WTC11 (cell line): ENCODE results near the gene TMEM245. TPM values are rescaled to one million over a fixed set of nuclear protein-coding genes. Genes with fewer than 3 reads are reported as not detected.

Experiments used
- ATAC-seq: fragments of 200-7000 bp; cut with Tn5 transposase; 2 replicates; pipeline ENCODE4 v1.10.0; 2021; ENCODE audit warnings: mild to moderate bottlenecking, moderate library complexity
- CTCF ChIA-PET: fragments of 300-600 bp; sonication (Branson Sonifier 250); formaldehyde crosslinking; loops from one replicate; lab custom pipeline; 2021; ENCODE audit warnings: antibody characterized with exemption; lab: Charles Lee
- POLR2A ChIA-PET: fragments of 350-600 bp; sonication (Branson Sonifier 250); formaldehyde crosslinking; loops from one replicate; lab custom pipeline; 2021; ENCODE audit warnings: antibody characterized with exemption; lab: Charles Lee
- DNase-seq: peaks from one replicate; pipeline ENCODE4 v3.0.0; 2021; ENCODE audit warnings: low spot score
- H3K27ac Mint-ChIP-seq: 2 replicates; pipeline ENCODE4 v1.8.0; 2021; ENCODE audit warnings: mixed read lengths
- H3K27me3 Mint-ChIP-seq: 2 replicates; pipeline ENCODE4 v1.8.0; 2021; ENCODE audit warnings: low read depth, mild to moderate bottlenecking, moderate library complexity, mixed read lengths
- H3K36me3 Mint-ChIP-seq: 2 replicates; pipeline ENCODE4 v1.8.0; 2021; ENCODE audit warnings: mixed read lengths
- H3K4me1 Mint-ChIP-seq: 2 replicates; pipeline ENCODE4 v1.8.0; 2022; ENCODE audit warnings: mixed read lengths
- H3K4me3 Mint-ChIP-seq: 2 replicates; pipeline ENCODE4 v1.8.0; 2021; ENCODE audit warnings: mild to moderate bottlenecking, moderate library complexity, mixed read lengths
- H3K9me3 Mint-ChIP-seq: 2 replicates; pipeline ENCODE4 v1.8.0; 2021; ENCODE audit warnings: mixed read lengths
- ARID4B ChIP-seq: sonication (generic); formaldehyde crosslinking; IDR thresholded peaks from 2 replicates; pipeline ENCODE4 v1.8.0; 2023; ENCODE audit warnings: missing genetic modification reagents, mild to moderate bottlenecking, borderline replicate concordance
- ATF6 ChIP-seq: sonication (generic); formaldehyde crosslinking; IDR thresholded peaks from 2 replicates; pipeline ENCODE4 v1.8.1; 2023; ENCODE audit warnings: mild to moderate bottlenecking, missing genetic modification reagents
- CREB1 ChIP-seq: sonication (generic); formaldehyde crosslinking; IDR thresholded peaks from 2 replicates; pipeline ENCODE4 v1.8.0; 2023; ENCODE audit warnings: mild to moderate bottlenecking, missing genetic modification reagents
- E2F1 ChIP-seq: sonication (generic); formaldehyde crosslinking; IDR thresholded peaks from 2 replicates; pipeline ENCODE4 v1.8.0; 2022; ENCODE audit warnings: mild to moderate bottlenecking, missing genetic modification reagents
- ESRRA ChIP-seq: sonication (generic); formaldehyde crosslinking; IDR thresholded peaks from 2 replicates; pipeline ENCODE4 v1.8.1; 2022; ENCODE audit warnings: mild to moderate bottlenecking, missing genetic modification reagents, borderline replicate concordance
- ETV6 ChIP-seq: sonication (generic); formaldehyde crosslinking; IDR thresholded peaks from 2 replicates; pipeline ENCODE4 v1.8.1; 2022; ENCODE audit warnings: mild to moderate bottlenecking, missing genetic modification reagents
- FOXJ3 ChIP-seq: sonication (generic); formaldehyde crosslinking; IDR thresholded peaks from 2 replicates; pipeline ENCODE4 v1.9.0; 2021; ENCODE audit warnings: missing genetic modification reagents, mild to moderate bottlenecking, borderline replicate concordance
- FOXK1 ChIP-seq: sonication (generic); formaldehyde crosslinking; IDR thresholded peaks from 2 replicates; pipeline ENCODE4 v1.8.0; 2022; ENCODE audit warnings: mild to moderate bottlenecking, moderate library complexity, missing genetic modification reagents
- HMGXB4 ChIP-seq: sonication (generic); formaldehyde crosslinking; IDR thresholded peaks from 2 replicates; pipeline ENCODE4 v1.8.1; 2023; ENCODE audit warnings: mild to moderate bottlenecking, moderate library complexity, missing genetic modification reagents
- IRF2 ChIP-seq: sonication (generic); formaldehyde crosslinking; IDR thresholded peaks from 2 replicates; pipeline ENCODE4 v1.8.0; 2022; ENCODE audit warnings: low read depth, missing genetic modification reagents, borderline replicate concordance
- JUN ChIP-seq: sonication (generic); formaldehyde crosslinking; IDR thresholded peaks from 2 replicates; pipeline ENCODE4 v1.8.0; 2023; ENCODE audit warnings: mild to moderate bottlenecking, missing genetic modification reagents
- KAT7 ChIP-seq: sonication (generic); formaldehyde crosslinking; IDR thresholded peaks from 2 replicates; pipeline ENCODE4 v1.8.1; 2023; ENCODE audit warnings: missing genetic modification reagents, mild to moderate bottlenecking, borderline replicate concordance
- MYBL2 ChIP-seq: sonication (generic); formaldehyde crosslinking; IDR thresholded peaks from 2 replicates; pipeline ENCODE4 v1.8.1; 2023; ENCODE audit warnings: mild to moderate bottlenecking, moderate library complexity, missing genetic modification reagents
- NFE2L1 ChIP-seq: sonication (generic); formaldehyde crosslinking; IDR thresholded peaks from 2 replicates; pipeline ENCODE4 v1.8.1; 2023; ENCODE audit warnings: missing genetic modification reagents
- NR3C1 ChIP-seq: sonication (generic); formaldehyde crosslinking; conservative IDR thresholded peaks from 2 replicates; pipeline ENCODE4 v1.8.1; 2023; ENCODE audit warnings: low read depth, mild to moderate bottlenecking, missing genetic modification reagents
- SMAD3 ChIP-seq: sonication (generic); formaldehyde crosslinking; IDR thresholded peaks from 2 replicates; pipeline ENCODE4 v1.8.0; 2022; ENCODE audit warnings: missing genetic modification reagents, mild to moderate bottlenecking, borderline replicate concordance
- SMAD4 ChIP-seq: sonication (generic); formaldehyde crosslinking; IDR thresholded peaks from 2 replicates; pipeline ENCODE4 v1.8.0; 2022; ENCODE audit warnings: mild to moderate bottlenecking, missing genetic modification reagents
- USF2 ChIP-seq: sonication (generic); formaldehyde crosslinking; IDR thresholded peaks from 2 replicates; pipeline ENCODE4 v1.8.1; 2023; ENCODE audit warnings: mild to moderate bottlenecking, missing genetic modification reagents, moderate library complexity
- ZBTB43 ChIP-seq: sonication (generic); formaldehyde crosslinking; IDR thresholded peaks from 2 replicates; pipeline ENCODE4 v1.8.1; 2023; ENCODE audit warnings: mild to moderate bottlenecking, missing genetic modification reagents
- ZNF138 ChIP-seq: sonication (generic); formaldehyde crosslinking; conservative IDR thresholded peaks from 2 replicates; pipeline ENCODE4 v1.8.1; 2022; ENCODE audit warnings: mild to moderate bottlenecking, moderate library complexity, missing genetic modification reagents
- ZNF219 ChIP-seq: sonication (generic); formaldehyde crosslinking; IDR thresholded peaks from 2 replicates; pipeline ENCODE4 v1.8.0; 2023; ENCODE audit warnings: missing genetic modification reagents, mild to moderate bottlenecking, borderline replicate concordance
- ZNF281 ChIP-seq: sonication (generic); formaldehyde crosslinking; IDR thresholded peaks from 2 replicates; pipeline ENCODE4 v1.8.0; 2023; ENCODE audit warnings: mild to moderate bottlenecking, missing genetic modification reagents
- ZNF416 ChIP-seq: fragments of 250-450 bp; sonication (Bioruptor Pico); IDR thresholded peaks from 2 replicates; pipeline ENCODE4 v1.9.0; 2021; ENCODE audit warnings: mild to moderate bottlenecking, inconsistent platforms
- total RNA-seq: library from RNA; stranded (reverse); gene quantifications from 3 replicates; pipeline ENCODE4 v1.2.3, GENCODE V29; 2021

Gene TMEM245
- total RNA-seq, 1 experiment from 2014 or later: 40.8 TPM

- H3K27me3 Mint-ChIP-seq: peaks cover 10% of the 10 kb centered on the region
- peak within 1 kb of the TSS; percentile 98 for H3K4me3 Mint-ChIP-seq
- CTCF ChIA-PET: no interaction called here
- no peaks in the 10 kb centered on the region for H3K36me3 Mint-ChIP-seq
- H3K4me1 Mint-ChIP-seq: peaks cover 33% of the 10 kb centered on the region
- H3K27ac Mint-ChIP-seq: peak within 1 kb of the TSS; percentile 99
- DNase-seq (peak; percentile 98), ATAC-seq (peak; percentile 92)
- no peaks in the 10 kb centered on the region for H3K9me3 Mint-ChIP-seq
- POLR2A ChIA-PET: interaction anchor here (0.7 kb wide), 1 partner anchor 8 kb away, joined by 4 read pairs; no protein-coding TSS in a partner anchor
- TF ChIP-seq HMGXB4 (CRISPR knock-in tag) (peak; percentile 89), FOXJ3 (CRISPR knock-in tag) (no peak), ZBTB43 (no peak), ATF6 (CRISPR knock-in tag) (no peak), ARID4B (CRISPR knock-in tag) (no peak), ZNF138 (CRISPR knock-in tag) (no peak), E2F1 (CRISPR knock-in tag) (no peak), CREB1 (CRISPR knock-in tag) (no peak), SMAD4 (no peak), ZNF219 (CRISPR knock-in tag) (no peak), NFE2L1 (CRISPR knock-in tag) (no peak), JUN (CRISPR knock-in tag) (no peak), USF2 (no peak), MYBL2 (CRISPR knock-in tag) (0 out of 2 replicates have a peak, but pooled peaks have one; percentile 48), ZNF416 (CRISPR knock-in tag) (peak; percentile 84; the same call in 1 of the 2 replicates), SMAD3 (CRISPR knock-in tag) (no peak), FOXK1 (CRISPR knock-in tag) (no peak), NR3C1 (no peak), ETV6 (CRISPR knock-in tag) (peak; percentile 26; the same call in 1 of the 2 replicates), ZNF281 (CRISPR knock-in tag) (no peak), IRF2 (CRISPR knock-in tag) (no peak), KAT7 (CRISPR knock-in tag) (no peak), ESRRA (CRISPR knock-in tag) (no peak)
Measured at GRCh38 chr9:109012876-109013678, 106.7 kb downstream of the TMEM245 start, which contains the start of gene CTNNAL1. Gene CTNNAL1 (minus strand): TSS chr9:109013499. CDS start chr9:109013442, 57 bp downstream.
